T-helper 9 cell (primary cell): ENCODE data around the gene IPO9.
A peak's percentile ranks its signal among the peaks of the same experiment; 100 is the strongest.
"Not testable (repeated sequence)": the region's sequence is repeated elsewhere in the genome, so short reads cannot be mapped to it uniquely, and the experiment has no call there.

Experiments used
- DNase-seq: peaks from one replicate; pipeline ENCODE4 v3.0.0-alpha.2; 2020

Gene IPO9

DNA sequence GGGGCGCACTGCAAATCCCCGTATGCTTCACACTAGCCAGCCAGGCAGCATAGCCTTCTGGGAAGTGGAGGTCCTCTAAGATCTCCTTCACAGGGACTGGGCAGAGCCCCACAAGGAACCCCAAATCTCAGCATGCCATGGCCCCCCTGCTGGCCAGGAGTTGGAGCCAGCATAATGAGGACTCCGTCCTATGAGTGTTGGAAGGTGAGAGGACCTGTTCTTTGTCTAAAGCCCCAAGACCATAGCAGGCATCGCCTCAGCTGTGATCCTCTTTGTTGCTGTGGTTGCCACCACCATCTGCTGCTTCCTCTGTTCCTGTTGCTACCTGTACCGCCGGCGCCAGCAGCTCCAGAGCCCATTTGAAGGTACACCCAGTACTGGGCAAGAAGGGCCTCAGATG, 61.3 kb downstream of the IPO9 start:
- DNase-seq: no peak

- DNase-seq: no peak
Measured at GRCh38 chr1:201890806-201891450, 62.0 kb downstream of the IPO9 start.

GRCh38 chr1:201891451-201892045, 62.6 kb downstream of the IPO9 start:
- DNase-seq: no peak

DNA sequence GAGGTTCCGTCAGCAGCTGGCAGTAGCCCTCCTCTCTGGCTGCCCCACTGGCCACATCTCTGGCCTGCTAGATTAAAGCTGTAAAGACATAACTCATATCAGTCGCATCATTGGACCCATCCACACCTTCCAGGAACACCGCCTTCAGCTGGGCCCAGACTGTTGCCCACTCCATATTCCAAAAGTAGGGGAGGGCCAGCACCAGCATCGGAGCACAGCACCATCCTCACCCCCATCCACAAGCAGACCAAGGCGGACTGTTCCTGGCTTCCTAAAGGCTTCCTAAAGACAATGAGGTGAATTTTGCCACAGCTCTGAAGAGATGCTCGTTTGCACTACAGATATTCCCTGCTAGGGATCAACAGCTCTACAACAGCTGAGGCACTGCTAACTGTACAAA, 63.3 kb downstream of the IPO9 start:
- no peak for DNase-seq

DNA sequence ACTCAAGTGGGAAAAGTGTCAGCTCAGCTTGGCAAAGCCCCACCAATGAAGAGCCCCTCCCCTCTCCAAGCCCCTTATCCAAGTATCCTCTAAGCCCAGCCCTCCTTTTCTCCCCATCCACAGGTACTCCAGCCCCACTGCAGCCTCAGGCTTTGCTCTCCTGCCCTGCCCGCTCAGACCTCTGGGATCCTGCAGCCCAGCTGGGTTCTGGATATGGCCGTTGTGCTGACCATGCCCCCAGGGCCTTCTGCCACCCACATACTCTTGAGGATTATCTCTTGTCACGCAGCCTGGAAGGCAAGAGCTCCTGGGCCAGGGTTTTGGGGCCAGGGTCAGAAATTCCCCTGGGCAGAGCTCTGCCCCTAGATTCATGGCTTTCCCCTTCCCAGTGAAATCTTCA, 64.5 kb downstream of the IPO9 start:
- no peak for DNase-seq

DNA sequence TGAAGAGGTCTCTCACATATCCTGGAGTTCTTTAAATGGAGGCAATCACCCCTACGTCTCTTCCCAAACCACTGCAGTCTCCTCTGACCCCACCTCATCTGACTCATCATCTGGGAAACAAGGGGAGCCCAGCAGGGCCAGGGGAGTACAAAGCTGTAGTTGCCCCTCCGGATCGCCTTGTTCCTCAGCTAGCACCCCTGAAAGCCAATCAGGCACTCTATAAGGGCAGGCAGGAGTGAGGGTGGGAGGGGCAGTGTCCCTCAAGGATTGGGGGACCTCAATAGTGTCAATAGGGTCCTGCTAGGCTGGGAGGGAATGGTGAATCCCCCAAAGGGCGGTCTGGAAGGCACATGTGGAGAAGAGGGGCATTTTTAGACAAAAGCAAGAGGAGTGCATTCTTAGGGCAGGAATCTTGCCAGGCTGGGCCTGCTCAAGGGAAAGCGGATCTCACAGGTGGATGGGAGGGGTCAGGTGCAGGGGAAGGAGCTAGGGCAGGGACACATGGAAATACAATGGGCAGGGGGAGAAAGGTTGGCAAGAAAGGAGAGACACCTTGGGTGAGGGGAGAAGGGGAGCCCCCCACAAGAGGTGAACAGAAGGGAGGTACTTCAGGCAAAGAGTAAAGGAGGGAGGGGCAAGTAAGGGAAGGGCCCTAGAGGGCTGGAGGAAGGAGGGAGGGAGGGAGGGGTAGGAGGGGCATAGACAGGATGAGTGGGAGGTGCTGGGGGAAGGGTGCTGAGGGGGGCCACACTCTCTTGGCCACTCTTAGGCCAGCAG, 65.6 kb downstream of the IPO9 start:
- DNase-seq: no peak

- no peak for DNase-seq
Measured at GRCh38 chr1:201895120-201895665, 66.2 kb downstream of the IPO9 start.

GRCh38 chr1:201895913-201896807, 67.2 kb downstream of the IPO9 start:
- DNase-seq: peak; percentile 69

DNA sequence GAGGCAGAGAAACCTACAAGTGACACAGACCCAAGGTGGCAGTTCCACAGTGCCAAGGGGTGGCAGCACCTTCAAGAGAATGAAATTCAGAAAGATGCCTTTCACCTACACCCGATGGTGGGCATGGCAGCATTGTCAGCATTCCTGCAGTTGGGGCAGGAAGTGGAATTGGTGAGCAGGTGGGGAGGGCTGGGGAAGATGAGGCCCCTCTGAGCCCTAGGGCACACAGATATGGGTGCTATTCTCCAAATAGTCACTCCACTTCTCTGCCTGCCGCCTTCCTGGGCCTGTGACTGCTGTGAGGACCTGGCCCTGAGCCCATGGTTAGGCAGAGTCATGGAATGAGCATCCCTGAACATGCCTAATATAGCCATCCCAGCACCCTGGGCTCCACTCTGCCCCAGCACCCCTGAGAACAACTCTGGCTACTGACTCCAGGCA, 68.0 kb downstream of the IPO9 start:
- no peak for DNase-seq

GRCh38 chr1:201898240-201898894, 69.4 kb downstream of the IPO9 start:
- DNase-seq: no peak

DNA sequence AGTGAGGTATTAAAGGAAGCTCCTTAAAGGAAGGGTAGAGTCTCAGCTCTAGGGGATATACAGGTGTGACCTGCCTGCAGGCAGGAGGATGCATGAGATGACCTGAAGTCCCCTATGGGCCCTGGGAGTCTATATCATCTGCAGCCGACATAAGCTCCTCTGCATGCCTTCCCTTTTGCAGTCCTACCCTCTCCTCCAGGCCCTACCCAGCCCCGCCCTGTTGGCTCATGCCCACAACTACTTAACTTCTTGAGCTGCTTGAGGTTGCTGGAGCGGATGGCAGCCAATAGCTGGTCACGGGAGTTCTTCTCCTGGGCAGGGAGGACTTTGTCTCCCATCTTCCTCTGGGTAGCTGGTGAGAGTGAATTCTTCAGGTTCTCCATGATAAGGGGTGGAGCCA, 70.0 kb downstream of the IPO9 start:
- DNase-seq: no peak

- DNase-seq: no peak
Measured at GRCh38 chr1:201899683-201900429, 70.9 kb downstream of the IPO9 start.

- no peak for DNase-seq
Measured at GRCh38 chr1:201900476-201900875, 71.5 kb downstream of the IPO9 start.

GRCh38 chr1:201901036-201901435, 72.1 kb downstream of the IPO9 start:
- DNase-seq: not testable (repeated sequence)

- DNase-seq: no peak
Measured at GRCh38 chr1:201902198-201902597, 73.2 kb downstream of the IPO9 start.

GRCh38 chr1:201903135-201903534, 74.2 kb downstream of the IPO9 start:
- no peak for DNase-seq

DNA sequence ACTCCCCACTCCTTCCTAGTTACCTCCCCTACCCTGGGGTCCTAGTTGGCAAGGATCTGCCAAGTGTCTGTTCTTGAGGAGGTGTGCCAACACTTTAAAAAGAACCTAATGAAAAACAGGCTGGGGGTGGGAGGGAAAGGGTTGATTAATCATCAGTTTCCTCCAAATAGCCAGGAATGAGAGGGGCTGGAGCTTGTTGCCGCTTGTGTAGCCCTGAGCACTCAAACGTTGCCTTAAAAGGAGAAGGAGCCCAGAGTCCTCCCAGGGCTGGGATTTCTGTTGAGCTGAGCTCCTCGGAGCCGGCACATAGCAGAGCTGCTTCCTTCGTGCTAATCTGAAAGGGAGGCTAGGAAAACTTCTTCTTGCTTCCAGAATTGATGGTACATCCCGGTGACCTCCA, 75.6 kb downstream of the IPO9 start:
- no peak for DNase-seq

- no peak for DNase-seq
Measured at GRCh38 chr1:201905234-201905890, 76.4 kb downstream of the IPO9 start.

DNA sequence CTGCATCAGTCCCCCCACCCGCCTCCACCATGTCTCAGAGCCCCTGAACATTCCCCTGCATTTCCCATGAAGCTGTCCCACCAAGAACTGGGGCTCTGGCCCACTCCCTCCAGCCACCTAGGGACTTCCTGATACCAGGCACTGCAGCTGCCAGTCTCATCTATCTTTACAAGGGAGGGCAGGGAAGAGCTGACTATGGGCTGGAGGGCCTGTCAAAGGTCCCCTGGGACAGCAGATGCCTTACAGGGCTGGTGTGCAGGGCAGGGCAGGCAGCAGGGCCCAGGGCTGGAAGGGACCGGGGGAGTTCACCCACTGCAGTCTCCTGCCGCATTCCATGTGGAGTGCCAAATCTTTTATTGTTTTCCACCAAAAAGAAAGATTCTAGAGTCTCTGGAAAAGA, 77.4 kb downstream of the IPO9 start:
- DNase-seq: no peak

- no peak for DNase-seq
Measured at GRCh38 chr1:201907621-201908020, 78.7 kb downstream of the IPO9 start.
